ENCODE measurements around the gene HLA-DOB.

The HLA-DOB gene

GRCh38 chr6:32843979-32844838 lies 27.4 kb upstream of the HLA-DOB start, which contains the start of gene PSMB8:
TSS of gene PSMB8 (minus strand) at chr6:32844047. CDS start at chr6:32843996, 51 bp downstream.
- peak; percentile 96 to 99 for DNase-seq (ENCODE audit: low read depth in 2 of 2)

GRCh38 chr6:32843331-32843978 lies 26.7 kb upstream of the HLA-DOB start:
- DNase-seq (ENCODE audit: low read depth in 2 of 2) = no peak

GRCh38 chr6:32842690-32843089 lies 25.9 kb upstream of the HLA-DOB start:
- no peak for DNase-seq (ENCODE audit: low read depth in 2 of 2)

- DNase-seq (ENCODE audit: low read depth in 2 of 2) = no peak
Observed at GRCh38 chr6:32842021-32842650, 25.3 kb upstream of the HLA-DOB start.

- DNase-seq (ENCODE audit: low read depth in 2 of 2) = peak in 1 of 2 experiments; percentile 48
Observed at GRCh38 chr6:32840604-32841246, 23.9 kb upstream of the HLA-DOB start.

- DNase-seq (ENCODE audit: low read depth in 2 of 2) = no peak
Observed at GRCh38 chr6:32839356-32839755, 22.6 kb upstream of the HLA-DOB start.

- DNase-seq (ENCODE audit: low read depth in 2 of 2) = peak; percentile 95 to 97
Observed at GRCh38 chr6:32838114-32838958, 21.5 kb upstream of the HLA-DOB start, which contains the start of gene TAP2. TSS of gene TAP2 (minus strand) at chr6:32838739. CDS start at chr6:32838233, 506 bp downstream.

- no peak for DNase-seq (ENCODE audit: low read depth in 2 of 2)
Observed at GRCh38 chr6:32837651-32838113, 20.9 kb upstream of the HLA-DOB start.

GRCh38 chr6:32836873-32837272 lies 20.1 kb upstream of the HLA-DOB start:
- no peak for DNase-seq (ENCODE audit: low read depth in 2 of 2)

GRCh38 chr6:32835167-32835893 lies 18.5 kb upstream of the HLA-DOB start:
- DNase-seq (ENCODE audit: low read depth in 2 of 2) = no peak

GRCh38 chr6:32833664-32834063 lies 16.9 kb upstream of the HLA-DOB start:
- DNase-seq (ENCODE audit: low read depth in 2 of 2) = no peak

GRCh38 chr6:32832535-32832934 lies 15.7 kb upstream of the HLA-DOB start:
- no peak for DNase-seq (ENCODE audit: low read depth in 2 of 2)

GRCh38 chr6:32830936-32831335 lies 14.1 kb upstream of the HLA-DOB start:
- no peak for DNase-seq (ENCODE audit: low read depth in 2 of 2)

- no peak for DNase-seq (ENCODE audit: low read depth in 2 of 2)
Observed at GRCh38 chr6:32830017-32830416, 13.2 kb upstream of the HLA-DOB start.

GRCh38 chr6:32829495-32829894 lies 12.7 kb upstream of the HLA-DOB start:
- no peak for DNase-seq (ENCODE audit: low read depth in 2 of 2)

- DNase-seq (ENCODE audit: low read depth in 2 of 2) = no peak
Observed at GRCh38 chr6:32827025-32827424, 10.2 kb upstream of the HLA-DOB start.

GRCh38 chr6:32825966-32826365 lies 9.2 kb upstream of the HLA-DOB start:
- DNase-seq (ENCODE audit: low read depth in 2 of 2) = no peak

GRCh38 chr6:32819729-32820128 lies 2.9 kb upstream of the HLA-DOB start:
- no peak for DNase-seq (ENCODE audit: low read depth in 2 of 2)

- no peak for DNase-seq (ENCODE audit: low read depth in 2 of 2)
Observed at GRCh38 chr6:32818867-32819266, 2.1 kb upstream of the HLA-DOB start.

- DNase-seq (ENCODE audit: low read depth in 2 of 2) = no peak
Observed at GRCh38 chr6:32815996-32816395, 806 bp downstream of the HLA-DOB start.

Measured in stimulated activated CD4-positive, alpha-beta T cell treated with anti-CD3 and anti-CD28 coated beads, Interleukin-12 subunit alpha, Interleukin-12 subunit beta, amount 100 ng/mL, for 24 hours (primary cell).